Thyroid gland (tissue), 4 donors: ENCODE results near the gene MRPL36. TPM values are rescaled to one million over a fixed set of nuclear protein-coding genes. Genes with fewer than 3 reads are reported as not detected.

Source experiments
- DNase-seq, 2 donors: peaks; one replicate each; pipeline ENCODE4 v3.0.0-alpha.2; 2019
- H3K27ac ChIP-seq, 3 donors: fragments of 200-600 bp; sonication (generic); 1 replicate in 2 of 3; 2 replicates in 1 of 3; pipeline ENCODE4 v1.5.1; 2016 to 2019; ENCODE audit warnings: mild to moderate bottlenecking in 1 of 3, moderate library complexity in 1 of 3
- H3K27me3 ChIP-seq: fragments of 200-600 bp; sonication (generic); one replicate; pipeline ENCODE4 v1.5.1; 2019
- H3K36me3 ChIP-seq, 2 donors: fragments of 200-600 bp; sonication (generic); one replicate each; pipeline ENCODE4 v1.5.1; 2016 to 2019
- H3K4me1 ChIP-seq, 2 donors: fragments of 200-600 bp; sonication (generic); one replicate each; pipeline ENCODE4 v1.5.1; 2017 to 2019
- H3K4me3 ChIP-seq, 3 donors: fragments of 200-600 bp; sonication (generic); replicated peaks in 1 of 3; 1 replicate in 2 of 3; 2 replicates in 1 of 3; pipeline ENCODE4 v1.5.1; 2016; ENCODE audit warnings: mild to moderate bottlenecking in 1 of 3
- H3K9me3 ChIP-seq: fragments of 200-600 bp; sonication (generic); one replicate; pipeline ENCODE4 v1.5.1; 2017
- CTCF ChIP-seq, 6 experiments: fragments of 200-600 bp in 3 of 6; fragments of 450-650 bp in 3 of 6; sonication (generic) in 3 of 6; IDR thresholded peaks; one replicate each; pipeline ENCODE4 v1.5.1; 2016 to 2019; ENCODE audit warnings: antibody characterized with exemption in 6 of 6, mild to moderate bottlenecking in 2 of 6, inconsistent platforms in 1 of 6, moderate library complexity in 1 of 6
- POLR2A ChIP-seq, 2 donors: fragments of 450-650 bp; IDR thresholded peaks; one replicate each; pipeline ENCODE4 v1.6.1; 2017; ENCODE audit warnings: antibody characterized with exemption in 2 of 2, mild to moderate bottlenecking in 2 of 2, moderate library complexity in 1 of 2
- WGBS, 2 donors: methylation state at CpG; one replicate each; pipeline ENCODE4 v1.1.5; 2017; 5-methylcytosine and 5-hydroxymethylcytosine counted together
- intact Hi-C: fragments of 100-400 bp; cut with DNase I; formaldehyde crosslinking; loops from one replicate; pipeline ENCODE4 v1.15.1; 2023
- total RNA-seq, 4 donors: library from RNA; depleted of rRNA; stranded (reverse); fragments of >200 nt; gene quantifications; one replicate each; pipeline ENCODE4 v1.2.3, GENCODE V29; 2016

MRPL36 gene
- total RNA-seq, 4 donors from 2014 or later: 10.4 to 41.7 (median 33.6) TPM

DNA sequence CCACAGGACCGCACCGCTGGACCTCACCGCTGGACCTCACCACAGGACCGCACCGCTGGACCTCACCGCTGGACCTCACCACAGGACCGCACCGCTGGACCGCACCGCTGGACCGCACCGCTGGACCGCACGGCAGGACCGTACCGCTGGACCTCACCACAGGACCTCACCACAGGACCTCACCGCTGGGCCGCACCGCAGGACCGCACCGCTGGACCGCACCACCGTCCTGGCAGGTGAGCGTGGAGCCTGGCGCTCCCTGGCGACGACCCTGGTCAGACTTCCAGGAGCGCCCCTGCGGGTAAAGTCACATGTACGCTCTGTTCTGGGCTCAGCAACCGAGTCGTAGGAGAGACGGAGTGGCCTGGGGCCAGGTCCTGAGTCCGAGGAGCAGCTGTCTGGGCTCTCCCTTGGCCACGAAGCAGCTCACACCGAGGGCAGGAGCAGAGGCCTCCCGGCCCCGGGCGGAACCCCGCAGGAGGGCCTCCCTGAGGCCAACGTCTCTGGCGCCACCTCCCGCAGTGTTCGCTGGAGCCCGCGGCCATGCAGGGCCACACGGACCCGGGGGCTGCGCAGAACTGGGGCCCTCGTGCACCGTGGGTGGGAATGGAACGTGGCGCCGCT is 30.5 kb downstream of the MRPL36 start:
- intact Hi-C loops: no loop called here
- Histone ChIP-seq H3K4me1 (no peaks in the 10 kb centered on the region), H3K36me3 (no peaks in the 10 kb centered on the region), H3K27ac (no peak overlapping the region), H3K27me3 (no peaks in the 10 kb centered on the region), H3K4me3 (no peak overlapping the region), H3K9me3 (no peaks in the 10 kb centered on the region)
- TF ChIP-seq CTCF (IDR thresholded peaks at IDR 0.05): no peak
- TF ChIP-seq POLR2A (IDR thresholded peaks at IDR 0.05): no peak
- no peak for DNase-seq
- 90 to 91% methylated on average over 13 to 27 of the region's 54 CpGs for WGBS, 2 donors

GRCh38 chr5:1768283-1769000 is 31.2 kb downstream of the MRPL36 start:
- DNase-seq: no peak
- TF ChIP-seq POLR2A (IDR thresholded peaks at IDR 0.05): no peak
- 83 to 92% methylated on average over 25 to 26 of the region's 35 CpGs for WGBS, 2 donors
- Histone ChIP-seq H3K4me1 (no peaks in the 10 kb centered on the region), H3K27me3 (no peaks in the 10 kb centered on the region), H3K9me3 (no peaks in the 10 kb centered on the region), H3K27ac (no peak overlapping the region), H3K36me3 (no peaks in the 10 kb centered on the region), H3K4me3 (no peak overlapping the region)
- intact Hi-C loops: no loop called here

- WGBS, 2 donors: 52 to 75% methylated on average over 10 to 15 of the region's 16 CpGs
- intact Hi-C loops: no loop called here
Measured at GRCh38 chr5:1767524-1768282, 31.9 kb downstream of the MRPL36 start.

DNA sequence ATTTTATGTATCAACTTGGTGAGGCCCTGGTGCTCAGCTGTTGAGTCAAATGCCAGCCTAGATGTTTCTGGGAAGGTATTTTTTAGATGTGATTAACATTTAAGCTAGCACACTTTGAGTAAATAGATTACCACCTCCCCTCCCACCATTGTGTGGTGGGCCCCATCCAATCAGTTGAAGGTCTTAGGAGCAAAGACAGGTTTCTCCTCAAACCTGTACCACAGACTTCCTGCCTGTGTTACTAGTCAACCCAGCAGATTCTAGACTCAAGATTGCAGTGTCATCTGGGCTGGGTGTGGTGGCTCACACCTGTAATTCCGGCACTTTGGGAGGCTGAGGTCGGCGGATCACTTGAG is 33.8 kb downstream of the MRPL36 start:
- no peak for DNase-seq
- intact Hi-C loops: no loop called here
- H3K9me3 ChIP-seq: no peaks in the 10 kb centered on the region
- no peaks in the 10 kb centered on the region for H3K36me3 ChIP-seq
- no peak overlapping the region for H3K4me3 ChIP-seq
- no peaks in the 10 kb centered on the region for H3K27me3 ChIP-seq
- WGBS, 2 donors: 90% methylated on average over 3 of the region's 3 CpGs; no CpG with 5 or more reads in 1 of the 2 donors
- H3K27ac ChIP-seq: no peak overlapping the region
- no peaks in the 10 kb centered on the region for H3K4me1 ChIP-seq
- TF ChIP-seq CTCF (IDR thresholded peaks at IDR 0.05) (no peak), POLR2A (IDR thresholded peaks at IDR 0.05) (no peak)

More at GRCh38 chr5:1767524-1768282, 31.9 kb downstream of the MRPL36 start:
- Histone ChIP-seq H3K4me3 (no peak overlapping the region), H3K4me1 (no peaks in the 10 kb centered on the region), H3K36me3 (no peaks in the 10 kb centered on the region), H3K27me3 (no peaks in the 10 kb centered on the region), H3K9me3 (no peaks in the 10 kb centered on the region), H3K27ac (no peak overlapping the region)
- DNase-seq: no peak
- TF ChIP-seq POLR2A (IDR thresholded peaks at IDR 0.05): no peak
- TF ChIP-seq CTCF (IDR thresholded peaks at IDR 0.05): no peak

DNA sequence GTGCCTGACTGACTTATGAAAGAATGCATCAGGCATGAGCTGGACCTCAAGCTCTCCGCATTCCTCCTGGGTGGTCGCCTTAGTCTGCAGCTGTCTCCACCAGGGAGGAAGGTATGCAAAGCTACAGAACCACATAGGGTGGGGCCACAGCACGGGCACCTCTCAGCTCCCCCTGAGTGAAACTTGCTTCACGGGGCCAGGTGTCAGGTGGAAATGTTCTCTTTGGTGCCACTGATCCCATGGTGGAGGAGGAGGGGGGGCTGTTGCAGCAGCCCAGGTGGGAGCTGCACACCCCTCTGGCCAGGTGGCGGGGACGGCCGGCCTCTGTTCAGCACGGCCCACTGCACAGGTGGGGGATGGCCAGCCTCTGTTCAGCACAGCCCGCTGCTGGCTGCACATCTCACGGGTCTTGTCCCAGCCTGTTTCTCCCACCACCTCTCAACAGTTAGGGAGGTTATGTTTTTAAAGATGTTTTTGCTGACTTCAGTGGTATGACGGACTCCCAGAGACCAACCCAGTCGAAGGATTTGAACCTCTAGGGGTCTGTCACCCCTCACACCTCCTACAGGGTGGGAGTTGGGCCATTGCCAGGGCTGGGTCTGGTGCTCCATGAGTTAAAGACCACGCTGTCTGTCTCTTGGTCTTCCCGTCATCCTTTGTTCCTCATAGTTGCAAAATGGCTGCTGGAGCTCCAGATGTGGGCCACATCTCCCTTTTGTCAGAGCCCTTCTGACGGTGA is 34.3 kb downstream of the MRPL36 start:
- H3K27ac ChIP-seq: no peak overlapping the region
- H3K4me1 ChIP-seq: no peaks in the 10 kb centered on the region
- WGBS, 2 donors: 76 to 78% methylated on average over 13 to 15 of the region's 15 CpGs
- no peaks in the 10 kb centered on the region for H3K36me3 ChIP-seq
- DNase-seq: no peak
- no peak for TF ChIP-seq POLR2A (IDR thresholded peaks at IDR 0.05)
- TF ChIP-seq CTCF (IDR thresholded peaks at IDR 0.05): no peak
- no peaks in the 10 kb centered on the region for H3K27me3 ChIP-seq
- H3K9me3 ChIP-seq: no peaks in the 10 kb centered on the region
- no peak overlapping the region for H3K4me3 ChIP-seq
- intact Hi-C loops: no loop called here
